NCI-H1092 (cell line): ENCODE data around the gene ESYT3.
"Not testable (repeated sequence)": the region's sequence is repeated elsewhere in the genome, so short reads cannot be mapped to it uniquely, and the experiment has no call there.

Source experiments
- DNase-seq: peaks from one replicate; lab custom pipeline; 2025; lab: John Stamatoyannopoulos, UW

ESYT3 gene

GRCh38 chr3:138443521-138444503, 9.4 kb downstream of the ESYT3 start:
- DNase-seq: no peak

DNA sequence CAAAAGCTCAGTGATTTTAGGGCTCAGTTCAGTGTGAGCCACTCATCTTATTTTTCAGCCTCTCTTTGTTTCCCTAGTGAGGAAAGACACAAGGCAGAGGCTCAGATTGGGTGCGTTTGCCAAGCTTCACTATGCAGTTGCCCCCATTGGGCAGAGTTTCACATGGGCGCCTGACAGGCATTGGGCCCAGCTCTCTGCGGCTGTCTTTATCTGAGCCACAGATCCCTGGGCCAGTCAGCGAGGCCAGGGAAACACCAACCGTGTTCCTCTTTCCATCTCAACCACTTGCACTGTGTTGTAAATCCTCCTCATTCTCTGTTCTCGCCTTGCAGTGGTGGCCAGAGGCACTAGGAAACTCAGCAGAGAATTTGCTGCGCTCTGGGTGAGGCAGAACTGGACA, 10.8 kb downstream of the ESYT3 start:
- DNase-seq: no peak

DNA sequence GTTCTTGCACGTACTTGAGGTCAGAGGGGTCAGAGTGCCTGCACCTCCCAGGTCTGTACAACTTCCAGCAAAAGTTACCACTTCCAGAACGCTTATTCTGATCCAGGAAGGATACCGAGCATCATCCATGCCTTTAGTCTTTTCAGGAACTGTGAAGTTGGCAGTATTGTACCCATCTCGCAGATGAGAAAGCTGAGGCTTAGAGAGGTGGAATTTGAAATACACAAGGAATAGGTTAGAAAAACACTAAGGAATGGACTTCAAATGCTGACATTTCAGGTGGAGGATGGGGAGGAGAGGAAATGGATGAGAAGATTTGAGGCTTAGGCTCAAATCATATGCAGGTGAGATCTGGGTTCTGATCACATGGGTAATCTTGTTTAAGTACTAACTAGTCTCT, 11.2 kb downstream of the ESYT3 start:
- DNase-seq: no peak

DNA sequence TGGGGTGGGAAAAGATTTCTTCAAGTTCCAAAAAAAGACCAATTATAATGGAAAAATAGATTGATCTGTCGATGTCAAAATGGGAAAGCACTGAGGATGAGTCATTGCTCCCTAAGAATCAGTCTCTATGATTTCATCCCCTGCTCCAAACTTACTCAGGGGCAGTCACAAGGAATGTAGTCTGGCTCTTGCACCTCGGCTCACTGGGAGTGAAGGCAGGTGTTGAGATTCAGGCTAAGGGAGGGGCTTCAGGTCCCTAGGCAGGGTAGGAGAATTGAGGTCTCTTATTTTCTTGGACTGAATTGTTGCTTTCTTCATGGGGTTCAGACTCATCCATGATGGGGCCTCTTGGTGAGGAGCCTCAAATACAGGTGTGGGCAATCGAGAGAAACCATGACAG, 14.2 kb downstream of the ESYT3 start:
- no peak for DNase-seq

GRCh38 chr3:138449490-138449889, 15.1 kb downstream of the ESYT3 start:
- DNase-seq: no peak

GRCh38 chr3:138450181-138450580, 15.8 kb downstream of the ESYT3 start:
- no peak for DNase-seq

GRCh38 chr3:138450704-138451424, 16.4 kb downstream of the ESYT3 start:
- no peak for DNase-seq

DNA sequence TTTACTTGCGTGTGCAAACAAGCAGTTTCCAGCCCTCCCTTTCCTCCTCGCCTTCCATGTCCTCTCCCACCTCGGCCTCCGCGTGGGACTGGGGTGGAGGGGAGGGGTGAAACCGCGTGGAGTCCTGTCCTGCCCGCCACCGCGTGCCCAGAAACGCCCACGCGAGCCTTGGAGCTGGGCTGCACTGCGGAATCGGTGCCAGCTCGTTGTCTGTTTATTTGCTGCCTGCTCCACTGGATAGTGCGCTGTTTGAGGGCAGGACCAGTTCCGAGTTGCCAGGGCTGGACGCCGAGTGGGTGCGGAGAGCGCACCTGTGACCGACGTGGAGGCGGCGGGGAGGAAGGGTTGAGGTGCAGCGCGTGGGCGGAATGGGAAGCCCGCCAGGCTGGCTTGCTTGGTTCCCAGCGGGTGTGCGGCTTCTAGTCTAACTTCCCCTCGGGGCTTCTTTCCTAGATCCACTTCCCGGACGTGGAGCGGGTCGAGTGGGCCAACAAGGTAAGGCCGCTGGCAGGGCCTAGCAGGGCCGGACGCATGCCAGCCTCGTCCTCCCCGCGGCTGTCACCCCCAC, 17.3 kb downstream of the ESYT3 start:
- DNase-seq: no peak

GRCh38 chr3:138452436-138452835, 18.0 kb downstream of the ESYT3 start:
- no peak for DNase-seq

- DNase-seq: not testable (repeated sequence)
Measured at GRCh38 chr3:138453940-138454339, 19.5 kb downstream of the ESYT3 start.

DNA sequence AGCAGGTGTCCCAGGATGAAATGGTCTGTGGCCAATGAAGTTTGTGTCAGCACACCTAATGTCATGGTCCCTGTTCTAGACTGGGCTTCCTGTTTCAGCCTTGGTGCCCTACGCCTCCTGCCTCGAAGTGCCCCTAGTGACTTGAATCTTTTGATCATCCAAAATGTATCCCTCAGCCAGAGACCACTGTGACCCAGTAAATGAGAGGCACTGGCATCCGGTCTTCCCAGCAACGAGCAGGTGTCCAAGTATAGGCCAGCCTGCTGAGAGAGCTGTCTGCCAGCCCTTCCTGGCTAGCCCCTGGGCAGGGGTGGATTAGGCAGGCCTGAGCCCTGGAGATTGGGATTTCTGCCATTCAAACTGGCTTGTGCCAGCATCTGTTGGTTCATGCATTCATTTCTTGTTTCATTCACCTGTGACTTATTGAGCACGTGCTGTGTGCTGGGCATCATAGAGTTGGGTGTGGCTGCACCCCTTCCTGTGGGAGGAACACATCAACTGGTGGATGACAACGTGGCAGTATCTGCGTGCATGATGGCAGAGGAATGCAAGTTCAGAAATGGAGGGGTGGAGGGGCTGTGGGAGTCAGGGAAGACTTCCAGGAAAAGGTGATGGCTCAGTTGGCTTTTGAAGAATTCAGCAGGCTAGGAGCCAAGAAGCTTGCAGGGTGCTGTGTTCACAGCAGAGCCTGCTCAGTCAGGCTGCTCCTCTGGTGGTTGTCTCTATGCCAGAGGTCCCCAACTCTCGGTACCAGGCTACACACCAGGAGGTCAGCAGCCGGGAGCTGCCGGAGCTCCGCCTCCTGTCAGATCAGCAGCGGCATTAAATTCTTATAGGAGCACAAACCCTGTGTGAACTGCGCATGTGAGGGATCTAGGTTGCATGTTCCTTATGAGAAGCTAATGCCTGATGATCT, 21.6 kb downstream of the ESYT3 start:
- no peak for DNase-seq

DNA sequence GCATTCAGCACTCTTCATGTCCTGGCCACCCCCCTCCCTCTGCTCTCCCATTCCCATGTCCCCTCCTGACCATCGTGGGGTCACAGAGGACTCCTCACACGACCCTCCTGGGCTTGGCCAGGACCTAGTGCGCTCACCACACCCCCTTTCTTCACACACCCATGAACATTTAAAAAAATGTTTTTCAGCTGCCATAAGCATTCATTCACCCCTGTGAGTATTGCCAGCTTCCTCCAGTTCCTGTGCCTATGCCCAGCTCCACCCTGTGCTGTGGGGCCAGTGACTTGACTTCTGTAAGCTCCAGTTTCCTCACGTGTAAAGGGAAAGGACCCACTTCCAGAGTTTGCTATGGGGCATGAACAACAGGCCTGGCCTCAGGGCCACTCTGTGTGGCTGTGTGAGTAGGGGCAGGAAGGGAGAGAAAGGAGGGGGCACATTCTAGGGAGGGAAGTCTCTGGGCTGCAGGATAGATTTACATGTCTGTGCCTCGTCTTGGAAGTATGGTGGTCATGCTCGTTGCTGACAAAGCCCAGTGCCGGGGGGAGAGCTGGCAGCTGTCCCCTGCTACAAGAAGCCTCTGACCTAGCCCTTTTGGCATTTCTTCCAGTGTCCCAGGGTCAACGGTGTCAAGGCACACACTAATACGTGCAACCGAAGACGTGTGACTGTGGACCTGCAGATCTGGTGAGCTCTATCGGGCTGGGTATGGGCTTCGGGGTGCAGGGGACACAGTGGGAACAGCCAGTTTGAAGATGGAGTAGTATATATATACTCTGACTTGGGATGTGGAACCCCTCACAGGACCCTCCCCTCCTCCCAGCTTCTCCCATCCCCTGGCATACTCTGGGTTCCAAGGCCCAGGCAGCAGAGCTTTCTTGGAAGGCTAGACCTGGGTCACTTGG, 22.8 kb downstream of the ESYT3 start:
- DNase-seq: no peak

GRCh38 chr3:138457863-138458735, 23.7 kb downstream of the ESYT3 start:
- no peak for DNase-seq

- no peak for DNase-seq
Measured at GRCh38 chr3:138458774-138459499, 24.5 kb downstream of the ESYT3 start.

- no peak for DNase-seq
Measured at GRCh38 chr3:138459619-138460535, 25.5 kb downstream of the ESYT3 start.

GRCh38 chr3:138460536-138461205, 26.3 kb downstream of the ESYT3 start:
- DNase-seq: no peak

DNA sequence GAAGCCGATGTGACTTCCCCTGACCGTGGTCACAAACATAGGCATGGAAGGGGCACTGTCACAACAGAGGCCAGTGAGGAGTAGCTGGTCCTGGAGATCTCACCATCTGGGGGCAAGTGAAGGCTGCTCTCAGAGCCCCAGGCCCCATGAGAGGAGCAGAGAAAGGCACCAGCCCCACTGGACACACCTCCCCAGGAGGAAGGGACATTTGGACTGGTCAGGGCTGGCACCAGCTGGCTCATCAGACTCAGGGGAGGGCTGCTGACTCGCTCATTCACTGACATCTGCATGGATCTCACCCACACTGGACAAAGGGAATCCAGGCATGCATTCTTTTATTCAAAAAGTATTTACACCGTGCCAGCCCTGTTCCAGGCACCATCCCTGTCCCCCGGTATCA, 26.8 kb downstream of the ESYT3 start:
- DNase-seq: no peak
